ENCODE data around the gene ACOT9.

Gene ACOT9

GRCh38 chrX:23759821-23760220 is 16.7 kb upstream of the ACOT9 start:
- H3K9me3 ChIP-seq = no peaks in the 10 kb centered on the region
- no peak overlapping the region for H3K4me3 ChIP-seq
- H3K27ac ChIP-seq = no peak overlapping the region
- intact Hi-C loops (cut with DNase I; ENCODE audit: low total_unique reads) = no loop called here
- H3K4me1 ChIP-seq = no peaks in the 10 kb centered on the region
- no peaks in the 10 kb centered on the region for H3K27me3 ChIP-seq
- no peak for DNase-seq
- no peak for TF ChIP-seq CTCF (IDR thresholded peaks at IDR 0.05)
- no peaks in the 10 kb centered on the region for H3K36me3 ChIP-seq

GRCh38 chrX:23756165-23756564 is 13.1 kb upstream of the ACOT9 start:
- Histone ChIP-seq H3K4me1 (peaks cover 0 to 6% (median 2%) of the 10 kb centered on the region in 4 donors), H3K4me3 (no peak overlapping the region), H3K27ac (no peak overlapping the region), H3K9me3 (no peaks in the 10 kb centered on the region), H3K36me3 (no peaks in the 10 kb centered on the region), H3K27me3 (no peaks in the 10 kb centered on the region)
- DNase-seq = peak in 1 of 2 donors; percentile 43
- intact Hi-C loops (cut with DNase I; ENCODE audit: low total_unique reads) = no loop called here
- TF ChIP-seq CTCF (IDR thresholded peaks at IDR 0.05) = peak; percentile 6 to 20

GRCh38 chrX:23754664-23755063 is 11.6 kb upstream of the ACOT9 start:
- Histone ChIP-seq H3K4me3 (no peak overlapping the region), H3K27me3 (no peaks in the 10 kb centered on the region), H3K9me3 (no peaks in the 10 kb centered on the region), H3K4me1 (peaks cover 0 to 6% (median 2%) of the 10 kb centered on the region in 4 donors), H3K27ac (no peak overlapping the region), H3K36me3 (no peaks in the 10 kb centered on the region)
- DNase-seq = no peak
- no peak for TF ChIP-seq CTCF (IDR thresholded peaks at IDR 0.05)
- intact Hi-C loops (cut with DNase I; ENCODE audit: low total_unique reads) = no loop called here

GRCh38 chrX:23752740-23753415 is 9.8 kb upstream of the ACOT9 start:
- Histone ChIP-seq H3K4me1 (peaks cover 0 to 6% (median 2%) of the 10 kb centered on the region in 4 donors), H3K27me3 (no peaks in the 10 kb centered on the region), H3K36me3 (no peaks in the 10 kb centered on the region), H3K27ac (peak overlapping the region; percentile 37 to 45), H3K4me3 (no peak overlapping the region), H3K9me3 (no peaks in the 10 kb centered on the region)
- intact Hi-C loops (cut with DNase I; ENCODE audit: low total_unique reads) = no loop called here
- no peak for TF ChIP-seq CTCF (IDR thresholded peaks at IDR 0.05)
- DNase-seq = no peak

GRCh38 chrX:23749576-23749975 is 6.5 kb upstream of the ACOT9 start:
- no peak overlapping the region for H3K27ac ChIP-seq
- no peak for DNase-seq
- H3K4me1 ChIP-seq = peaks cover 0 to 6% (median 2%) of the 10 kb centered on the region in 4 donors
- no peak overlapping the region for H3K4me3 ChIP-seq
- no peaks in the 10 kb centered on the region for H3K9me3 ChIP-seq
- no peaks in the 10 kb centered on the region for H3K27me3 ChIP-seq
- TF ChIP-seq CTCF (IDR thresholded peaks at IDR 0.05) = no peak
- intact Hi-C loops (cut with DNase I; ENCODE audit: low total_unique reads) = no loop called here
- no peaks in the 10 kb centered on the region for H3K36me3 ChIP-seq

All from tibial artery (tissue), 4 donors.